Measurements from ENCODE around the gene PSTPIP1. TPM values are rescaled to one million over a fixed set of nuclear protein-coding genes. Genes with fewer than 3 reads are reported as not detected.
A peak's percentile ranks its signal among the peaks of the same experiment; 100 is the strongest.

PSTPIP1 gene
- total and polyA plus RNA-seq, 2 experiments from 2014 or later, result 0.80 to 3.7 TPM

- H3F3A ChIP-seq (replicated peaks; ENCODE audit: low read depth), result no peaks in the 10 kb centered on the region
- no peaks in the 10 kb centered on the region for H4K20me1 ChIP-seq (replicated peaks; ENCODE audit: insufficient read depth)
- DNase-seq (ENCODE audit: low spot score) (no peak), ATAC-seq (no peak)
- H2AFZ ChIP-seq, result no peak overlapping the region
- no peak overlapping the region for H3K27ac ChIP-seq (ENCODE audit: low read depth)
- Mint-ChIP-seq H3K4me1 (peaks cover 12% of the 10 kb centered on the region), H3K9me3 (peaks cover 29% of the 10 kb centered on the region), H3K27ac (peak overlapping the region; percentile 67; the same call in 1 of the 2 replicates), H3K27me3 (ENCODE audit: insufficient read depth, low read depth, poor library complexity) (peaks cover 32% of the 10 kb centered on the region), H3K4me3 (no peak overlapping the region), H3K36me3 (ENCODE audit: low read depth) (peaks cover 46% of the 10 kb centered on the region)
- no peaks in the 10 kb centered on the region for H3K9me2 ChIP-seq (ENCODE audit: insufficient read depth)
- no peak overlapping the region for H3K4me3 ChIP-seq
- no peaks in the 10 kb centered on the region for H3K4me1 ChIP-seq (ENCODE audit: insufficient read depth)
- H3K36me3 ChIP-seq (ENCODE audit: insufficient read depth), result no peaks in the 10 kb centered on the region
- H3K79me2 ChIP-seq (replicated peaks; ENCODE audit: insufficient read depth), result no peaks in the 10 kb centered on the region
- TF ChIP-seq STAT1 (IDR thresholded peaks at IDR 0.05; ENCODE audit: unreplicated experiment), result no peak
- no peak for TF ChIP-seq REST (IDR thresholded peaks at IDR 0.05; ENCODE audit: unreplicated experiment)
- TF ChIP-seq CTCF (conservative IDR thresholded peaks at IDR 0.05; ENCODE audit: low read depth in 2 of 2), result no peak
- no peak for TF ChIP-seq NANOG (IDR thresholded peaks at IDR 0.05; ENCODE audit: borderline replicate concordance)
- TF ChIP-seq CREB1 (CRISPR knock-in tag; IDR thresholded peaks at IDR 0.05; ENCODE audit: low read depth), result no peak
- TF ChIP-seq ZNF114 (CRISPR knock-in tag; IDR thresholded peaks at IDR 0.05), result no peak
- no peak for TF ChIP-seq EZH2phosphoT487 (IDR thresholded peaks at IDR 0.05; ENCODE audit: unreplicated experiment)
- TF ChIP-seq POLR2AphosphoS5 (IDR thresholded peaks at IDR 0.05; ENCODE audit: low read depth), result no peak
- TF ChIP-seq EZH2 (IDR thresholded peaks at IDR 0.05; ENCODE audit: low read depth, unreplicated experiment), result no peak
- TF ChIP-seq ZNF331 (CRISPR knock-in tag; IDR thresholded peaks at IDR 0.05; ENCODE audit: low read depth), result no peak
- no peak for TF ChIP-seq JUNB (IDR thresholded peaks at IDR 0.05; ENCODE audit: unreplicated experiment)
- TF ChIP-seq ZNF462 (CRISPR knock-in tag; IDR thresholded peaks at IDR 0.05), result no peak
- no peak for TF ChIP-seq ETS1 (IDR thresholded peaks at IDR 0.05)
- H3K4me2 ChIP-seq, result no peak overlapping the region
- no peaks in the 10 kb centered on the region for H3K27me3 ChIP-seq (ENCODE audit: insufficient read depth)
Measured at GRCh38 chr15:77036537-77037387, 41.8 kb downstream of the PSTPIP1 start.
